Body of pancreas (tissue), 4 donors: ENCODE results near the gene BAZ2B. TPM values are rescaled to one million over a fixed set of nuclear protein-coding genes. Genes with fewer than 3 reads are reported as not detected.
"Not testable (repeated sequence)": the region's sequence is repeated elsewhere in the genome, so short reads cannot be mapped to it uniquely, and the experiment has no call there.

Experiments
- ATAC-seq: fragments of 150-250 bp; one replicate; pipeline ENCODE4 v1.9.1; 2016
- DNase-seq, 4 donors: peaks; one replicate each; pipeline ENCODE4 v3.0.0-alpha.2; 2019
- H3K27ac ChIP-seq, 4 donors: fragments of 200-600 bp; sonication (generic); 1 replicate in 3 of 4; 2 replicates in 1 of 4; pipeline versions ENCODE4 v1.5.1 to v1.6.1; 2016 to 2019; ENCODE audit warnings: mild to moderate bottlenecking in 1 of 4, mixed read lengths in 1 of 4, moderate library complexity in 1 of 4
- H3K27me3 ChIP-seq, 2 donors: fragments of 200-600 bp; sonication (generic); one replicate each; pipeline ENCODE4 v1.6.0; 2016; ENCODE audit warnings: mild to moderate bottlenecking in 1 of 2
- H3K36me3 ChIP-seq, 2 donors: fragments of 200-600 bp; sonication (generic); replicated peaks in 1 of 2; 2 replicates each; pipeline ENCODE4 v1.5.1; 2016; ENCODE audit warnings: low read depth in 2 of 2; ENCODE audit not compliant: insufficient read depth in 1 of 2
- H3K4me1 ChIP-seq: fragments of 200-600 bp; sonication (generic); one replicate; pipeline ENCODE4 v1.6.0; 2016
- H3K4me3 ChIP-seq, 2 donors: fragments of 200-600 bp; sonication (generic); 1 replicate in 1 of 2; 2 replicates in 1 of 2; pipeline ENCODE4 v1.5.1; 2016 to 2019
- H3K9me3 ChIP-seq, 3 donors: fragments of 200-600 bp; sonication (generic); 1 replicate in 2 of 3; 2 replicates in 1 of 3; pipeline ENCODE4 v1.5.1; 2016
- POLR2A ChIP-seq, 3 donors: fragments of 450-650 bp; IDR thresholded peaks; one replicate each; pipeline ENCODE4 v1.6.1; 2016; ENCODE audit warnings: antibody characterized with exemption in 3 of 3, mild to moderate bottlenecking in 2 of 3
- WGBS, 2 donors: methylation state at CpG; one replicate each; pipeline ENCODE4 v1.1.5; 2017; 5-methylcytosine and 5-hydroxymethylcytosine counted together
- intact Hi-C: fragments of 100-400 bp; cut with DNase I; formaldehyde crosslinking; loops from one replicate; pipeline ENCODE4 v1.15.1; 2023
- total RNA-seq, 2 donors: library from RNA; depleted of rRNA; stranded (reverse); fragments of >200 nt; gene quantifications; one replicate each; pipeline ENCODE4 v1.1.0, GENCODE V29; 2016
- TF ChIP-seq, protein P1 (sequence below), 7 experiments: fragments of 450-650 bp in 4 of 7; fragments of 200-600 bp in 3 of 7; sonication (generic) in 3 of 7; IDR thresholded peaks; one replicate each; pipeline ENCODE4 v1.5.1; 2016 to 2019; ENCODE audit warnings: antibody characterized with exemption in 7 of 7

BAZ2B gene
- total RNA-seq, 2 donors from 2014 or later, result 62.5 to 104 TPM

DNA sequence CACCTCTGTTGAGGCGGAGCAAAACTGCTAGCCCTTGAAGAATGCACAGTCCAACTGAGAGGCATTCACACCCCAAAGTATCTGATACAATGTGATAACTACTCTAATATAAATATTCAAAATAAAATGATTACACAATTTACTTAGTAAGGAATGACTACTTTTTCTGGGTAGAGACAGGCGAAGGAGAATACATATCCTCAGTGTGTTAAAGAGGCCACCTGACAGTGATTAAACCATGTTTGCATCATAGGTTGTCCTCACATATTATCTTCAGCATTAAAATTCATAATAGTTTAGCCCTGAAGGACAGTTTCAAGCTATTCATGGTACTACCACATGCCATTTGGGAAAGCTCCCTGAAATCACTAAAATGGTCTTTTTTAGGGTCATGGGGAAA, 16.9 kb upstream of the BAZ2B start:
- no peaks in the 10 kb centered on the region for H3K36me3 ChIP-seq
- no peaks in the 10 kb centered on the region for H3K27me3 ChIP-seq
- TF ChIP-seq, protein P1, sequence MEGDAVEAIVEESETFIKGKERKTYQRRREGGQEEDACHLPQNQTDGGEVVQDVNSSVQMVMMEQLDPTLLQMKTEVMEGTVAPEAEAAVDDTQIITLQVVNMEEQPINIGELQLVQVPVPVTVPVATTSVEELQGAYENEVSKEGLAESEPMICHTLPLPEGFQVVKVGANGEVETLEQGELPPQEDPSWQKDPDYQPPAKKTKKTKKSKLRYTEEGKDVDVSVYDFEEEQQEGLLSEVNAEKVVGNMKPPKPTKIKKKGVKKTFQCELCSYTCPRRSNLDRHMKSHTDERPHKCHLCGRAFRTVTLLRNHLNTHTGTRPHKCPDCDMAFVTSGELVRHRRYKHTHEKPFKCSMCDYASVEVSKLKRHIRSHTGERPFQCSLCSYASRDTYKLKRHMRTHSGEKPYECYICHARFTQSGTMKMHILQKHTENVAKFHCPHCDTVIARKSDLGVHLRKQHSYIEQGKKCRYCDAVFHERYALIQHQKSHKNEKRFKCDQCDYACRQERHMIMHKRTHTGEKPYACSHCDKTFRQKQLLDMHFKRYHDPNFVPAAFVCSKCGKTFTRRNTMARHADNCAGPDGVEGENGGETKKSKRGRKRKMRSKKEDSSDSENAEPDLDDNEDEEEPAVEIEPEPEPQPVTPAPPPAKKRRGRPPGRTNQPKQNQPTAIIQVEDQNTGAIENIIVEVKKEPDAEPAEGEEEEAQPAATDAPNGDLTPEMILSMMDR (IDR thresholded peaks at IDR 0.05), result no peak
- TF ChIP-seq POLR2A (IDR thresholded peaks at IDR 0.05), result no peak
- H3K27ac ChIP-seq, result no peak overlapping the region
- ATAC-seq (no peak), DNase-seq (no peak)
- H3K4me3 ChIP-seq, result no peak overlapping the region
- H3K4me1 ChIP-seq, result no peaks in the 10 kb centered on the region
- no peaks in the 10 kb centered on the region for H3K9me3 ChIP-seq
- intact Hi-C loops, result no loop called here
- WGBS, 2 donors, result 94 to 96% methylated on average over 2 of the region's 2 CpGs

DNA sequence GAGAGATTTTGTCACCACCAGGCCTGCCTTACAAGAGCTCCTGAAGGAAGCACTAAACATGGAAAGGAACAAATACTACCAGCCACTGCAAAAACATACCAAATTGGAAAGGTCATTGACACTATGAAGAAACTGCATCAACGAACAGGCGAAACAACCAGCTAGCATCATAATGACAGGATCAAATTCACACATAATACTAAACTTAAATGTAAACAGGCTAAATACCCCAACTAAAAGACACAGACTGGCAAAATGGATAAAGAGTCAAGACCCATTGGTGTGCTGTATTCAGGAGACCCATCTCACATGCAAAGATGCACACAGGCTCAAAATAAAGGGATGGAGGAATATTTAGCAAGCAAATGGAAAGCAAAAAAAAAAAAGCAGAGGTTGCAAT, 9.3 kb upstream of the BAZ2B start:
- H3K36me3 ChIP-seq, ATAC-seq, H3K27me3 ChIP-seq, H3K27ac ChIP-seq, H3K4me1 ChIP-seq, intact Hi-C loops, H3K4me3 ChIP-seq, DNase-seq, H3K9me3 ChIP-seq: not testable (repeated sequence)
- 92 to 100% methylated on average over 2 of the region's 2 CpGs for WGBS, 2 donors

DNA sequence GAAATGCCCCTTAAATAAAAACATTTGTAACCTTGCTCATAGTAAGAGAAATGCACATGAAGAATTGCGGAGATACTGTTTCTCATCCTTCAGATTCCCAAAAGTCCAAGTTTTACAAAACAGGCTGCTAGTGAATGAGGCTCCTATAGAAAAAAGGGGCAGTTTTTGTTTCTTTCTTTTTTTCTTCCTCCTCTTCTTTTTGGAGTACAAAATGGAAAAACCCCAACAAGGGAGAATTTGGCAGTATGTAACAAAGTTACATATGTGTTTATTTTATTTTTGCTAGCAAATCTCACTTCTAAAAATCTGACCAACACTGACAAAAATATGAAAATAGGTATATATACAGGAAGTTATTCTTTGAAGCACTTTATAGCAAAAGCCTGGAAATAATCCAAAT, 7.1 kb upstream of the BAZ2B start:
- Histone ChIP-seq H3K9me3 (no peaks in the 10 kb centered on the region), H3K36me3 (no peaks in the 10 kb centered on the region), H3K27ac (no peak overlapping the region), H3K4me1 (peaks cover 6% of the 10 kb centered on the region), H3K4me3 (no peak overlapping the region), H3K27me3 (no peaks in the 10 kb centered on the region)
- no peak for TF ChIP-seq POLR2A (IDR thresholded peaks at IDR 0.05)
- TF ChIP-seq, protein P1 (IDR thresholded peaks at IDR 0.05), result no peak
- intact Hi-C loops, result no loop called here
- DNase-seq (no peak), ATAC-seq (no peak)
- WGBS, 2 donors, result 100% methylated on average over 1 of the region's 1 CpG

DNA sequence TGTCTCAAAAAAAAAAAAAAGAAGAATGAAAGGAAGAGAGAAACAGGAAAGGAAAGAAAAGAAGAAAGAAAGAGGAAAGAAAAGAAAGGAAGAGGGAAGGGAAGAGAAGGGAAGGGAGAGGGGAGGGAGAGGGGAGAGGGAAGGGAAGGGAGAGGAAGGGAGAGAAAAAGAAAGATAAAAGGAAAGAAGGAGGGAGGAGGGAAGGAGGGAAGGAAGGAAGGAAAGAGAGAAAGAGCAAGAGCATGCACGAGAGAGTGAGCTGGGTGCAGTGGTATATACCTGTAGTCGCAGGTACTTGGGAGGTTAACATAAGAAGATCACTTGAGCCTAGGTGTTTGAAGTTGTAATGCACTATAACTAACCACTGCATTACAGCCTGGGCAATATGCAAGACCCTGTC, 6.6 kb upstream of the BAZ2B start:
- DNase-seq (no peak), ATAC-seq (no peak)
- Histone ChIP-seq H3K4me1 (peaks cover 8% of the 10 kb centered on the region), H3K27me3 (no peaks in the 10 kb centered on the region), H3K27ac (no peak overlapping the region), H3K4me3 (no peak overlapping the region), H3K36me3 (no peaks in the 10 kb centered on the region), H3K9me3 (no peaks in the 10 kb centered on the region)
- 93 to 95% methylated on average over 2 of the region's 2 CpGs for WGBS, 2 donors
- intact Hi-C loops, result no loop called here
- no peak for TF ChIP-seq POLR2A (IDR thresholded peaks at IDR 0.05)
- TF ChIP-seq, protein P1 (IDR thresholded peaks at IDR 0.05), result no peak

DNA sequence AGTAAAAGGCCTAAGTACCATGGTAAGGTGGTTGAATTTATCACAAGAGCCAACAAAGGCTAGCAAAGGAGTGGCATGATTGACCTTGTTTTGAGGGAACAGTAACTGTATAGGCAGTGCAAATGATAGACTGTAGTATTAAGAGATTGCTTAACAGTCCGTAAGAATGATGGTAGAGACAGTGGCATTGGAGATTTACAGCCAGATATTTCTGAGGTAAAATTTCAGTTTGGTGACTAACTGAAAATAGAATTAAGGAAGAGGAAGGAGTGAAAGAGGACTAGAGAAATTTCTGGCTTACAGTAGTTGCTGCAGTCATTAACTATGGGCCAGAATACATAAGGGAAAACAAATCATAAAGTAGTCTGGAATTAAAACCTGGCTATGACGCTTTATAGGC, 4.4 kb upstream of the BAZ2B start:
- intact Hi-C loops, result no loop called here
- H3K36me3 ChIP-seq, result no peaks in the 10 kb centered on the region

More for the DNA sequence above, 4.4 kb upstream of the BAZ2B start:
- TF ChIP-seq POLR2A (IDR thresholded peaks at IDR 0.05), result no peak
- TF ChIP-seq, protein P1 (IDR thresholded peaks at IDR 0.05), result no peak
- Histone ChIP-seq H3K9me3 (no peaks in the 10 kb centered on the region), H3K4me3 (no peak overlapping the region), H3K4me1 (peaks cover 20% of the 10 kb centered on the region), H3K27me3 (no peaks in the 10 kb centered on the region), H3K27ac (no peak overlapping the region)
- DNase-seq (no peak), ATAC-seq (no peak)
- WGBS, 2 donors, result 81 to 86% methylated on average over 2 of the region's 2 CpGs
